ENCODE measurements around the gene CROCC2.

The CROCC2 gene

DNA sequence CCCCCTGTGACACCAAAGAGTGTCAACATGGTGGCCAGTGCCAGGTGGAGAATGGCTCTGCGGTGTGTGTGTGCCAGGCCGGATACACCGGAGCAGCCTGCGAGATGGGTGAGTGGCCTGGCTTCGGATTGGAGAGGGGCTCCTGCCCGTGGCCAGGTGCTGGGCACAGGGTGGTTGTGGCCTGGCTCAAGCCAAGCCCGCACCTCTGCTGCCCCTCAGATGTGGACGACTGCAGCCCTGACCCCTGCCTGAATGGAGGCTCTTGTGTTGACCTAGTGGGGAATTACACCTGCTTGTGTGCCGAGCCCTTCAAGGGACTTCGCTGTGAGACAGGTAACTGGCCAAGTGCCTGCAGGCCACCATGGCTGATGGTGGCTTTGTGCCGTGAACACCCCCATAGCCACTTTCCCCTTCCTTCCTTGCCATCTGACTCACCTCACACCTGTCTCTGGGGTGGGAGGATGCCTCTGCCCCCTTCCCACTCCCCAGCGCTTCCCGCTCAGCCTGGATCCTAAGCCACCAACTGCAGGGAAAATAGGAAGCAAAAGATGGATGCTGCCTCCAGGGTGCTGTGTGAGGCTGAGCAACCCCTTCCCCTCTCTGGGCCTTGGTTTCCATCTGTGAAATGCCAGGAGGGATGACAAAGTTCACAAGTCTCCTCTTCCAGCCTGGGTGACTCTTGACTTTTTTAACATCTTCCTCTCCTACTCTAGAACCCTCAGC, 134.1 kb downstream of the CROCC2 start:
- peak in 1 of 10 donors; percentile 51 for DNase-seq
- intact Hi-C loops (cut with DNase I), result no loop called here

GRCh38 chr2:241041589-241042158, 135.5 kb downstream of the CROCC2 start:
- no peak for DNase-seq
- intact Hi-C loops (cut with DNase I), result no loop called here
